ENCODE data around the gene GPATCH2L.

GPATCH2L gene

DNA sequence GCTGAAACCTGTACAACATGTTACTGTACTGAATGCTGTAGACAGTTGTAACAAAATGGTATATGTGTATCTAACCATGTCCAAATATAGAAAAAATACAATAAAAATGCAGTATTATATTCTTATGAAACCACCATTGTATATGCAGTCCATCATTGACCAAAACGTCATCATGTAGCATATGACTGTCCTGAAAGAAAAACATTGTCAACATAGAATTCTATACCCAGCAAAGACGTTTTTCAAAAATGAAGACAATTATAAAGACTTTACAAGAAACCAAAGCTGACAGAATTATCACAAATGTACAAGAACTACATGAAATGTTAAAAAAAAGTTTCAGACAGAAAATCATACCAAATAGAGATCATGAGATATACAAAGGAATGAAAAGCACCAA lies 8.1 kb upstream of the GPATCH2L start:
- Histone ChIP-seq H3K9me3 (ENCODE audit: control insufficient read depth, insufficient read depth, low read length) (no peaks in the 10 kb centered on the region), H3K4me3 (ENCODE audit: low read length) (no peak overlapping the region), H3K79me2 (ENCODE audit: control insufficient read depth, low read length) (no peaks in the 10 kb centered on the region), H3K27ac (ENCODE audit: low read depth, low read length) (no peak overlapping the region), H3K4me2 (ENCODE audit: low read length) (no peak overlapping the region), H4K20me1 (ENCODE audit: control insufficient read depth, insufficient read depth, low read depth, low read length) (no peaks in the 10 kb centered on the region), H3F3A (ENCODE audit: control insufficient read depth, insufficient read depth) (no peaks in the 10 kb centered on the region), H3K9me2 (replicated peaks; ENCODE audit: control insufficient read depth, low read length) (no peaks in the 10 kb centered on the region), H3K36me3 (ENCODE audit: control insufficient read depth, low read length) (no peaks in the 10 kb centered on the region), H3K4me1 (ENCODE audit: control insufficient read depth, low read length) (no peaks in the 10 kb centered on the region), H3K27me3 (ENCODE audit: control insufficient read depth, low read length) (peaks cover 4% of the 10 kb centered on the region)
- TF ChIP-seq, protein P1, sequence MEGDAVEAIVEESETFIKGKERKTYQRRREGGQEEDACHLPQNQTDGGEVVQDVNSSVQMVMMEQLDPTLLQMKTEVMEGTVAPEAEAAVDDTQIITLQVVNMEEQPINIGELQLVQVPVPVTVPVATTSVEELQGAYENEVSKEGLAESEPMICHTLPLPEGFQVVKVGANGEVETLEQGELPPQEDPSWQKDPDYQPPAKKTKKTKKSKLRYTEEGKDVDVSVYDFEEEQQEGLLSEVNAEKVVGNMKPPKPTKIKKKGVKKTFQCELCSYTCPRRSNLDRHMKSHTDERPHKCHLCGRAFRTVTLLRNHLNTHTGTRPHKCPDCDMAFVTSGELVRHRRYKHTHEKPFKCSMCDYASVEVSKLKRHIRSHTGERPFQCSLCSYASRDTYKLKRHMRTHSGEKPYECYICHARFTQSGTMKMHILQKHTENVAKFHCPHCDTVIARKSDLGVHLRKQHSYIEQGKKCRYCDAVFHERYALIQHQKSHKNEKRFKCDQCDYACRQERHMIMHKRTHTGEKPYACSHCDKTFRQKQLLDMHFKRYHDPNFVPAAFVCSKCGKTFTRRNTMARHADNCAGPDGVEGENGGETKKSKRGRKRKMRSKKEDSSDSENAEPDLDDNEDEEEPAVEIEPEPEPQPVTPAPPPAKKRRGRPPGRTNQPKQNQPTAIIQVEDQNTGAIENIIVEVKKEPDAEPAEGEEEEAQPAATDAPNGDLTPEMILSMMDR (IDR thresholded peaks at IDR 0.05; ENCODE audit: low read depth, low read length, poor library complexity, severe bottlenecking), result no peak
- TF ChIP-seq EZH2phosphoT487 (IDR thresholded peaks at IDR 0.05; ENCODE audit: borderline replicate concordance, low read length), result no peak

DNA sequence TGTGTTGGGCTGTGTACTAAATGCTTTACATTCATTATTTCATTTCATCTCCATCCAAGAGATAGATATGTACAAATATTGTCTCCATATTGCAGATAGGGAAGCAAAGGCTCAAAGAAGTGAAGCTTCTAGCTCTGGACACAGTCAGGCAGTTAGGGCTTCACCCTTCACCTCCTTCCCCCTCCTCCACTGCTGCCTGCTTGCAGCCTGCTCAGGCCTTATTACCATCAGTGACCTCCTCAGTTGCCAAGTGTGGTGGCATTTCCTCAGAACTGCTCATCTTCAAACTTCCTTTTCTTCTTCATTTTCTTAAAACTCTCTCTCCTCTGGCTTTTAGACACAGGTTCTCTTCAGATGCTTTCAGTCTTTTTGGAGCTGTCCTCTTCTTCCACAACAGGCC lies 4.7 kb upstream of the GPATCH2L start:
- Histone ChIP-seq H3F3A (ENCODE audit: control insufficient read depth, insufficient read depth) (no peaks in the 10 kb centered on the region), H3K79me2 (ENCODE audit: control insufficient read depth, low read length) (peaks cover 2% of the 10 kb centered on the region), H3K27me3 (ENCODE audit: control insufficient read depth, low read length) (peaks cover 4% of the 10 kb centered on the region; the same call in 1 of the 2 replicates), H3K4me2 (ENCODE audit: low read length) (no peak overlapping the region), H3K4me3 (ENCODE audit: low read length) (no peak overlapping the region), H3K4me1 (ENCODE audit: control insufficient read depth, low read length) (peaks cover 7% of the 10 kb centered on the region), H4K20me1 (ENCODE audit: control insufficient read depth, insufficient read depth, low read depth, low read length) (no peaks in the 10 kb centered on the region), H3K9me2 (replicated peaks; ENCODE audit: control insufficient read depth, low read length) (no peaks in the 10 kb centered on the region), H3K36me3 (ENCODE audit: control insufficient read depth, low read length) (peaks cover 1% of the 10 kb centered on the region; the same call in 1 of the 2 replicates), H3K9me3 (ENCODE audit: control insufficient read depth, insufficient read depth, low read length) (no peaks in the 10 kb centered on the region), H3K27ac (ENCODE audit: low read depth, low read length) (no peak overlapping the region)
- no peak for TF ChIP-seq EZH2phosphoT487 (IDR thresholded peaks at IDR 0.05; ENCODE audit: borderline replicate concordance, low read length)
- TF ChIP-seq, protein P1 (IDR thresholded peaks at IDR 0.05; ENCODE audit: low read depth, low read length, poor library complexity, severe bottlenecking), result no peak

DNA sequence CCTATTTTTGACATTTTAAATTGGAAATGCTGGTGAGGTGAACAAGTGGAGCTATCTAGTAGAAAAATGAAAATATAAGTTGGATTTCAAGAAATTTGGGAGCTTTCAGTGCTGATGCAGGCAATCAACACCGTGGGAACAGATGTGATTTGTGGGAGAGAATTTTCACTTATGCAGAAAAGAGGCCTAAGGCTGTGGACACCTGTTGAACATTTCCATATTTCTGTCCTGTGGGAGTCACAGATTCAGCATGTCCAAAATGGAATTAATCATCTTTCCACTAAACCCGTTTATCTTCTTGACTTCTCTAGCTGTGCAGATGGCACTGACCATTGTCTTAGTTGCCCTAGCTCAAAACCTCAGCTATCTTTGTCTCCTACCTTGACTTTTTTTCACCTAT lies 2.5 kb upstream of the GPATCH2L start:
- Histone ChIP-seq H3K79me2 (ENCODE audit: control insufficient read depth, low read length) (peaks cover 24% of the 10 kb centered on the region), H3K4me2 (ENCODE audit: low read length) (no peak overlapping the region), H3K4me3 (ENCODE audit: low read length) (no peak overlapping the region), H3K36me3 (ENCODE audit: control insufficient read depth, low read length) (peaks cover 17% of the 10 kb centered on the region), H3K9me2 (replicated peaks; ENCODE audit: control insufficient read depth, low read length) (no peaks in the 10 kb centered on the region), H4K20me1 (ENCODE audit: control insufficient read depth, insufficient read depth, low read depth, low read length) (peaks cover 14% of the 10 kb centered on the region), H3K9me3 (ENCODE audit: control insufficient read depth, insufficient read depth, low read length) (no peaks in the 10 kb centered on the region), H3K27ac (ENCODE audit: low read depth, low read length) (no peak overlapping the region), H3K4me1 (ENCODE audit: control insufficient read depth, low read length) (peaks cover 24% of the 10 kb centered on the region), H3F3A (ENCODE audit: control insufficient read depth, insufficient read depth) (no peaks in the 10 kb centered on the region), H3K27me3 (ENCODE audit: control insufficient read depth, low read length) (peaks cover 4% of the 10 kb centered on the region; the same call in 1 of the 2 replicates)
- TF ChIP-seq, protein P1 (IDR thresholded peaks at IDR 0.05; ENCODE audit: low read depth, low read length, poor library complexity, severe bottlenecking), result no peak
- TF ChIP-seq EZH2phosphoT487 (IDR thresholded peaks at IDR 0.05; ENCODE audit: borderline replicate concordance, low read length), result no peak
